Lower leg skin (tissue), 3 donors: ENCODE data around the gene ROR2.

Experiments used
- CTCF ChIP-seq, 3 donors: fragments of 450-650 bp; IDR thresholded peaks; one replicate each; pipeline ENCODE4 v1.5.1; 2016; ENCODE audit warnings: antibody characterized with exemption in 3 of 3, mild to moderate bottlenecking in 3 of 3, moderate library complexity in 2 of 3
- POLR2A ChIP-seq, 2 donors: fragments of 450-650 bp; IDR thresholded peaks; one replicate each; pipeline ENCODE4 v1.6.1; 2016 to 2017; ENCODE audit warnings: antibody characterized with exemption in 2 of 2, mild to moderate bottlenecking in 1 of 2, moderate library complexity in 1 of 2

GRCh38 chr9:91814753-91815152 is 135.3 kb downstream of the ROR2 start:
- TF ChIP-seq CTCF (IDR thresholded peaks at IDR 0.05) (no peak), POLR2A (IDR thresholded peaks at IDR 0.05) (no peak)
